Stomach smooth muscle (tissue), 2 donors: ENCODE measurements around the gene DCAKD.

ENCODE experiments used
- H3K27ac ChIP-seq: one replicate; pipeline ENCODE4 v1.7.0; 2013; ENCODE audit warnings: mild to moderate bottlenecking, low read length, inconsistent platforms
- H3K27me3 ChIP-seq, 2 donors: one replicate each; pipeline ENCODE4 v1.7.0; 2013; ENCODE audit warnings: low read length in 2 of 2; ENCODE audit not compliant: insufficient read depth in 2 of 2, control insufficient read depth in 1 of 2
- H3K36me3 ChIP-seq, 2 donors: one replicate each; pipeline ENCODE4 v1.7.0; 2013; ENCODE audit warnings: low read length in 2 of 2; ENCODE audit not compliant: control insufficient read depth in 2 of 2, insufficient read depth in 2 of 2
- H3K4me1 ChIP-seq: one replicate; pipeline ENCODE4 v1.7.0; 2013; ENCODE audit warnings: low read length; ENCODE audit not compliant: control insufficient read depth, insufficient read depth
- H3K4me3 ChIP-seq, 2 donors: one replicate each; pipeline ENCODE4 v1.7.0; 2013; ENCODE audit warnings: low read length in 2 of 2
- H3K9ac ChIP-seq, 2 donors: one replicate each; pipeline ENCODE4 v1.7.0; 2013; ENCODE audit warnings: low read length in 2 of 2, mild to moderate bottlenecking in 1 of 2
- H3K9me3 ChIP-seq, 2 donors: one replicate each; pipeline ENCODE4 v1.7.0; 2013; ENCODE audit warnings: low read length in 2 of 2; ENCODE audit not compliant: control insufficient read depth in 2 of 2
- donor health status: healthy.
- donor health status: Pancreatic carcinoma.

Gene DCAKD

DNA sequence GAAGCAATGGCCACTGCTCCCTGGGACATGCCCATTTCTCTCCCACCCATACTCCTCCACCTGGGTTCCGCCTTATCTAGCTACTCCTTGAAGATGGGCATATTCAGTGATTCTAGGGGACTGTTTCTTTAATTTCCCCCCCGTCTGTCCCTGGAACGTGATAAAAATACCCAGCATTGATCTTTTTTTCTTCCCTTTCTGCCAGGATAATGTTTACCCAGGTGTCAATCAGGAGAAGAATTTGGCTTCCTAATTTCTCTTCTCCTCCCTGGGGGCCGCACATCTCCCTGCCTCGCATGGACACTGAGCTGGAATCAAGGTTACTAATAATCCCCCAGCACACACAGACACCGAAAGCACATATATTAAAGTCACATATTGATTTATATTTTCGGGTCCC is 35.2 kb downstream of the DCAKD start:
- Histone ChIP-seq H3K27me3 (no peaks in the 10 kb centered on the region), H3K9me3 (no peaks in the 10 kb centered on the region), H3K36me3 (no peaks in the 10 kb centered on the region), H3K4me3 (no peak overlapping the region), H3K4me1 (peaks cover 42% of the 10 kb centered on the region), H3K9ac (no peak overlapping the region), H3K27ac (no peak overlapping the region)

GRCh38 chr17:45013021-45013997 is 38.1 kb downstream of the DCAKD start:
- H3K27ac ChIP-seq: no peak overlapping the region
- H3K36me3 ChIP-seq: no peaks in the 10 kb centered on the region
- H3K4me3 ChIP-seq: peak overlapping the region; percentile 8 to 57
- H3K27me3 ChIP-seq: peaks cover 0 to 3% of the 10 kb centered on the region in 2 donors
- peaks cover 16% of the 10 kb centered on the region for H3K4me1 ChIP-seq
- no peaks in the 10 kb centered on the region for H3K9me3 ChIP-seq
- peak overlapping the region; percentile 20 to 55 for H3K9ac ChIP-seq

DNA sequence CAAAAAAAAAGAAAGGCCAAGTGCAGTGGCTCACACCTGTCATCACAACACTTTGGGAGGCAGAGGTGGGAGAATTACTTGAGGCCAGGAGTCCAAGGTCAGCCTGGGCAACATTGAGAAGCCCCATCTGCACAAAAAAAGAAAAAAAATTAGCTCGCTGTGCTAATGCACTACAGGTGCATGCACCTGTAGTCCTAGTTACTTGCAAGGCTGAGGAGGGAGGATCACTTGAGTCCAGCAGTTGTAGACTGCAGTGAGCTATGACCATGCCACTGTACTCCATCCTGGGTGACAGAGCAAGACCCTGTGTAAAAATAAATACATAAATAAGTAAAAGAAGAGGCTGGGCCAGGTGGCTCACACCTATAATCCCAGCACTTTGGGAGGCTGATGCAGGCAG is 39.7 kb downstream of the DCAKD start:
- Histone ChIP-seq H3K9me3 (no peaks in the 10 kb centered on the region), H3K4me3 (no peak overlapping the region), H3K27ac (no peak overlapping the region), H3K36me3 (no peaks in the 10 kb centered on the region), H3K9ac (no peak overlapping the region), H3K4me1 (peaks cover 13% of the 10 kb centered on the region), H3K27me3 (peaks cover 0 to 3% of the 10 kb centered on the region in 2 donors)

GRCh38 chr17:45009676-45010467 is 41.6 kb downstream of the DCAKD start:
- no peak overlapping the region for H3K9ac ChIP-seq
- H3K27me3 ChIP-seq: peaks cover 0 to 3% of the 10 kb centered on the region in 2 donors
- H3K4me1 ChIP-seq: peaks cover 10% of the 10 kb centered on the region
- no peak overlapping the region for H3K27ac ChIP-seq
- H3K36me3 ChIP-seq: no peaks in the 10 kb centered on the region
- no peak overlapping the region for H3K4me3 ChIP-seq
- no peaks in the 10 kb centered on the region for H3K9me3 ChIP-seq

DNA sequence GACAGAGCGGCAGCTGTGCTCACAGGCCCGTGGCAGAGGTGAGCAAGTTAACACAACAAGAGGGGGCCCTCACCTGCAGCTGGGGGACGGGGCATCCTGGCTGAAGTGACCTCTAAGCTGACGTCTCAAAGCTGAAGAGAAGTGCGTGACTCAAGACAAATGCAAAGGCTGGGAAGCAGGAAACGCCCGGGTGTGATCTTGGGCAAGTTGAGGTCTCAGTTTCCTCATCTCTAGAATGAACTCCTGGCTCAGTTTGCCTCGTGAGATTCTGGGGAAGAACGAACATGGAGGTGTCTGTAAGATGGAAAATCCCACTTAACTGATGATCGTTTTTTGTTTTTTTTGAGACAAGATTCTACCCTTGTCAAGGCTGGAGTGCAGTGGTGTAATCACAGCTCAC is 43.2 kb downstream of the DCAKD start:
- Histone ChIP-seq H3K9me3 (no peaks in the 10 kb centered on the region), H3K4me3 (no peak overlapping the region), H3K36me3 (no peaks in the 10 kb centered on the region), H3K9ac (no peak overlapping the region), H3K27me3 (peaks cover 0 to 3% of the 10 kb centered on the region in 2 donors), H3K27ac (no peak overlapping the region), H3K4me1 (peaks cover 8% of the 10 kb centered on the region)

GRCh38 chr17:45006927-45007461 is 44.4 kb downstream of the DCAKD start:
- Histone ChIP-seq H3K4me1 (no peaks in the 10 kb centered on the region), H3K36me3 (no peaks in the 10 kb centered on the region), H3K9ac (no peak overlapping the region), H3K27me3 (peaks cover 0 to 3% of the 10 kb centered on the region in 2 donors), H3K9me3 (no peaks in the 10 kb centered on the region), H3K27ac (no peak overlapping the region), H3K4me3 (no peak overlapping the region)

- H3K27ac ChIP-seq: no peak overlapping the region
- no peaks in the 10 kb centered on the region for H3K9me3 ChIP-seq
- no peaks in the 10 kb centered on the region for H3K4me1 ChIP-seq
- no peak overlapping the region for H3K4me3 ChIP-seq
- no peak overlapping the region for H3K9ac ChIP-seq
- H3K36me3 ChIP-seq: no peaks in the 10 kb centered on the region
- H3K27me3 ChIP-seq: peaks cover 0 to 3% of the 10 kb centered on the region in 2 donors
Measured at GRCh38 chr17:45005700-45006099, 45.7 kb downstream of the DCAKD start.

DNA sequence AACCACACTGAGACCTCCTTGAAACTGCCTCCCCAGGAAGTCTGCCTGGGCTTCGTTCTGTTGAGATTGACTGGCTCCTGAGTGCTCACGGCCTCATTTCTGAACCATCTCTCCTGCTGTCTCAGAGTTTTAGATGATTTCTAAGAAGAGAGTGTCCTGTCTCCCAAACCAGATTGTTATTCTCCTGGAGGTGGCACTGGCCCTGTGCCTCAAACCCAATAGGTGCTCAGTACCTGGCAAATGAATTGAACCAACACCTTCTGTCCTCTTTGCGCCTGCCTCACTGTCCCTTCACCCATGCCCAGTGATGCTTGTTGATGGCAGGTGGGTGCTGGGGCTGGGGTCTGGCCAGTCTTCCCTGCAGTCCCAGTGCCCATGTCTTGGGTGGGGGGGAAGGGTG is 47.0 kb downstream of the DCAKD start:
- Histone ChIP-seq H3K9ac (no peak overlapping the region), H3K9me3 (no peaks in the 10 kb centered on the region), H3K27ac (no peak overlapping the region), H3K4me3 (no peak overlapping the region), H3K27me3 (peaks cover 0 to 2% of the 10 kb centered on the region in 2 donors), H3K36me3 (no peaks in the 10 kb centered on the region), H3K4me1 (no peaks in the 10 kb centered on the region)

DNA sequence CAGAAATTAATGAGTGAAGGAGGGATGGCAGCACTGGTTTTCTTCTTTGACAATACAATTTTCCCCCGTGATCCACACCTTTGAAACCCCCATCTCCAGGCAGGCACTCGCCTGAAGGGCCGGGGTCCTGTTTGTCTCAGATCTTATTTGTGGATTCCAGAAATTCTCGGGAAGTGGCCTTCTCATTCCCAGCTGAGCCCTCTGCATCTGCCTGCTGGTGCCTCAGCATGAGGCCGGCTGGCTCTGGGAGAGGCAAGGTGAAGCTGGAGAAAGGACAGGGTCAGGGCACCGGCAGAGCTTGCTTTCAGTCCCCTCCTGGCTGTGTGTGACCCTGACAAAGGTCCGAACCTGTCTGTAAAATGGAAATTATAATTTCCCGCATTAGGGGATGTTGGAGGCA is 47.6 kb downstream of the DCAKD start:
- H3K27ac ChIP-seq: no peak overlapping the region
- no peaks in the 10 kb centered on the region for H3K27me3 ChIP-seq
- no peak overlapping the region for H3K9ac ChIP-seq
- no peaks in the 10 kb centered on the region for H3K4me1 ChIP-seq
- no peaks in the 10 kb centered on the region for H3K9me3 ChIP-seq
- H3K36me3 ChIP-seq: no peaks in the 10 kb centered on the region
- no peak overlapping the region for H3K4me3 ChIP-seq

DNA sequence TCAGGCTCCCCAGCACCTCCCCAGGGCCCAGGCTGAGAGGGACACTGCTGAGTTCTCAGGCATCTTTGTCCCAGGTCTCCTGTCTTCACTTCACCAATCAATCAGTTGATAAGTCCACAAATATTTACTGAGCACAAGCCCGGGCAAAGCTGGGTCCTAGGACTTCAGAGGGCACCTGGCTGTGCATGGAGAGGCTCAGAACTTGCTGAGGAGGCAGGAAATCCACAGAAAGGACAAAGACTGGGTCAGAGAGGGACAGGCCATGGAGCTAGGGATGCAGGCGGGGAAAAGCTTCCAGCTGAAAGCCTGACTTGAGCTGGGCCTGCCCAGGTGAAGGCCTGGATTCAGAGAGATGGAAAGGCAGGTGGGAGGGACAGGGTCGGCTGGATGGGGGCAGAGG is 50.1 kb downstream of the DCAKD start:
- Histone ChIP-seq H3K36me3 (no peaks in the 10 kb centered on the region), H3K9me3 (no peaks in the 10 kb centered on the region), H3K4me1 (peaks cover 2% of the 10 kb centered on the region), H3K9ac (no peak overlapping the region), H3K27me3 (peaks cover 0 to 3% of the 10 kb centered on the region in 2 donors), H3K27ac (no peak overlapping the region), H3K4me3 (no peak overlapping the region)
